ENCODE measurements around the gene SNTB2. TPM values are rescaled to one million over a fixed set of nuclear protein-coding genes. Genes with fewer than 3 reads are reported as not detected.

The SNTB2 gene
- total and polyA plus RNA-seq, 2 of the 13 experiments (the other 11 are each of a cell fraction or from before 2014, with no cell fraction given) = 11.5 to 19.2 TPM

- TF ChIP-seq ZNF230 (CRISPR knock-in tag; IDR thresholded peaks at IDR 0.05) (no peak), HDAC2 (CRISPR knock-in tag; IDR thresholded peaks at IDR 0.05) (peak; percentile 91; the same call in 1 of the 2 replicates), ATF7 (IDR thresholded peaks at IDR 0.05) (no peak), ATF7 (CRISPR knock-in tag; IDR thresholded peaks at IDR 0.05) (peak; percentile 17; the same call in 1 of the 2 replicates), PITX1 (CRISPR knock-in tag; IDR thresholded peaks at IDR 0.05) (peak; percentile 15; the same call in 1 of the 2 replicates), SYNCRIP (IDR thresholded peaks at IDR 0.05; ENCODE audit: insufficient read depth, low read depth, low read length) (no peak), ZNF773 (CRISPR knock-in tag; IDR thresholded peaks at IDR 0.05; ENCODE audit: borderline replicate concordance) (no peak), ZSCAN9 (CRISPR knock-in tag; IDR thresholded peaks at IDR 0.05; ENCODE audit: borderline replicate concordance) (peak; percentile 56; the same call in 1 of the 2 replicates), ZFX (CRISPR knock-in tag; IDR thresholded peaks at IDR 0.05; ENCODE audit: low read depth) (peak; percentile 76), AKNA (CRISPR knock-in tag; IDR thresholded peaks at IDR 0.05; ENCODE audit: borderline replicate concordance) (no peak), ZNF749 (CRISPR knock-in tag; IDR thresholded peaks at IDR 0.05; ENCODE audit: borderline replicate concordance) (no peak), RFXAP (CRISPR knock-in tag; IDR thresholded peaks at IDR 0.05; ENCODE audit: borderline replicate concordance) (no peak), CHD4 (IDR thresholded peaks at IDR 0.05; ENCODE audit: borderline replicate concordance, low read length) (no peak), ZNF432 (CRISPR knock-in tag; IDR thresholded peaks at IDR 0.05; ENCODE audit: borderline replicate concordance) (no peak), ZMAT5 (CRISPR knock-in tag; IDR thresholded peaks at IDR 0.05; ENCODE audit: borderline replicate concordance, low read depth) (no peak), DMTF1 (CRISPR knock-in tag; IDR thresholded peaks at IDR 0.05) (no peak), TBX3 (IDR thresholded peaks at IDR 0.05; ENCODE audit: borderline replicate concordance) (no peak), TCF12 (IDR thresholded peaks at IDR 0.05) (no peak), TCF12 (CRISPR knock-in tag; IDR thresholded peaks at IDR 0.05) (no peak), LBX2 (CRISPR knock-in tag; IDR thresholded peaks at IDR 0.05; ENCODE audit: borderline replicate concordance) (no peak)
- TF ChIP-seq, protein P1, sequence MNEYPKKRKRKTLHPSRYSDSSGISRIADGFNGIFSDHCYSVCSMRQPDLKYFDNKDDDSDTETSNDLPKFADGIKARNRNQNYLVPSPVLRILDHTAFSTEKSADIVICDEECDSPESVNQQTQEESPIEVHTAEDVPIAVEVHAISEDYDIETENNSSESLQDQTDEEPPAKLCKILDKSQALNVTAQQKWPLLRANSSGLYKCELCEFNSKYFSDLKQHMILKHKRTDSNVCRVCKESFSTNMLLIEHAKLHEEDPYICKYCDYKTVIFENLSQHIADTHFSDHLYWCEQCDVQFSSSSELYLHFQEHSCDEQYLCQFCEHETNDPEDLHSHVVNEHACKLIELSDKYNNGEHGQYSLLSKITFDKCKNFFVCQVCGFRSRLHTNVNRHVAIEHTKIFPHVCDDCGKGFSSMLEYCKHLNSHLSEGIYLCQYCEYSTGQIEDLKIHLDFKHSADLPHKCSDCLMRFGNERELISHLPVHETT (CRISPR knock-in tag; conservative IDR thresholded peaks at IDR 0.05) = no peak
These were observed 139.4 kb downstream of the SNTB2 start (continued) for GRCh38 chr16:69326172-69326873.
